Lower leg skin (tissue), 4 donors: Measurements from ENCODE around the gene IL10RB. TPM values are rescaled to one million over a fixed set of nuclear protein-coding genes. Genes with fewer than 3 reads are reported as not detected.

Source experiments
- DNase-seq, 2 donors: peaks; one replicate each; pipeline ENCODE4 v3.0.0-alpha.2; 2019; ENCODE audit warnings: low spot score in 2 of 2
- H3K4me3 ChIP-seq: fragments of 200-600 bp; sonication (generic); 2 replicates; pipeline ENCODE4 v1.5.1; 2017; ENCODE audit warnings: mild to moderate bottlenecking, low read depth; ENCODE audit not compliant: poor library complexity, severe bottlenecking
- POLR2A ChIP-seq, 2 donors: fragments of 450-650 bp; IDR thresholded peaks; one replicate each; pipeline ENCODE4 v1.6.1; 2016 to 2017; ENCODE audit warnings: antibody characterized with exemption in 2 of 2, mild to moderate bottlenecking in 1 of 2, moderate library complexity in 1 of 2
- WGBS, 2 donors: methylation state at CpG; one replicate each; pipeline ENCODE4 v1.1.5; 2018; 5-methylcytosine and 5-hydroxymethylcytosine counted together
- intact Hi-C: fragments of 100-400 bp; cut with DNase I; formaldehyde crosslinking; loops from one replicate; pipeline ENCODE4 v1.15.0; 2023; ENCODE audit warnings: low total_unique reads
- total RNA-seq, 4 donors: library from RNA; depleted of rRNA; stranded (reverse); fragments of >200 nt; gene quantifications; one replicate each; pipeline ENCODE4 v1.1.0, GENCODE V29; 2016
- TF ChIP-seq, protein P1 (sequence below), 3 donors: fragments of 450-650 bp; IDR thresholded peaks; one replicate each; pipeline ENCODE4 v1.5.1; 2016; ENCODE audit warnings: antibody characterized with exemption in 3 of 3, mild to moderate bottlenecking in 3 of 3, moderate library complexity in 2 of 3

Gene IL10RB
- total RNA-seq, 4 donors from 2014 or later: 27.6 to 33.3 (median 30.2) TPM

DNA sequence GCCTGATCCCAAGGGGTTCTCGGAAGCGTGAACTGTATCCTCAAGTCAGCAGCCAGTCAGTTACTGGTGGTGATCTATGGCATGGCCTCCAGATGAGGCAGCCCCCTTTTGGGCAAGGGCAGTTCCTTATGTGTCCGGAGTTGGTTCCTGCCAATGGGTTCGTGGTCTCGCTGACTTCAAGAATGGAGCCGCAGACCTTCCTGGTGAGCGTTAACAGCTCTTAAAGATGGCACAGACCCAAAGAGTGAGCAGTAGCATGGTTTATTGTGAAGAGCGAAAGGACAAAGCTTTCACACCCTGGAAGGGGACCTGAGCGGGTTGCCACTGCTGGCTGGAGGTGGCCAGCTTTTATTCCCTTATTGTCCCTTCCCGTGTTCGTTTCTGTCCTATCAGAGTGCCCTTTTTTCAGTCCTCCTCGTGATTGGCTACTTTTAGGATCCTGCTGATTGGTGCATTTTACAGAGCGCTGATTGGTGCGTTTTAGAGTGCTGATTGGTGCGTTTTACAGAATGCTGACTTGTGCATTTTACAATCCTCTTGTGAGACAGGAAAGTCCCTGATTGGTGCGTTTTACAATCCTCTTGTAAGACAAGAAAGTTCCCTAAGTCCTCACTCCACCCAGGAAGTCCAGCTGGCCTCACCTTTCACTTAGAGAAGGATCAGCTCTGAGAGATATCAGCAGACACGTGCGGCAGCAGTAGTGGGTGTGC lies 8.9 kb upstream of the IL10RB start:
- no peak for TF ChIP-seq POLR2A (IDR thresholded peaks at IDR 0.05)
- TF ChIP-seq, protein P1, sequence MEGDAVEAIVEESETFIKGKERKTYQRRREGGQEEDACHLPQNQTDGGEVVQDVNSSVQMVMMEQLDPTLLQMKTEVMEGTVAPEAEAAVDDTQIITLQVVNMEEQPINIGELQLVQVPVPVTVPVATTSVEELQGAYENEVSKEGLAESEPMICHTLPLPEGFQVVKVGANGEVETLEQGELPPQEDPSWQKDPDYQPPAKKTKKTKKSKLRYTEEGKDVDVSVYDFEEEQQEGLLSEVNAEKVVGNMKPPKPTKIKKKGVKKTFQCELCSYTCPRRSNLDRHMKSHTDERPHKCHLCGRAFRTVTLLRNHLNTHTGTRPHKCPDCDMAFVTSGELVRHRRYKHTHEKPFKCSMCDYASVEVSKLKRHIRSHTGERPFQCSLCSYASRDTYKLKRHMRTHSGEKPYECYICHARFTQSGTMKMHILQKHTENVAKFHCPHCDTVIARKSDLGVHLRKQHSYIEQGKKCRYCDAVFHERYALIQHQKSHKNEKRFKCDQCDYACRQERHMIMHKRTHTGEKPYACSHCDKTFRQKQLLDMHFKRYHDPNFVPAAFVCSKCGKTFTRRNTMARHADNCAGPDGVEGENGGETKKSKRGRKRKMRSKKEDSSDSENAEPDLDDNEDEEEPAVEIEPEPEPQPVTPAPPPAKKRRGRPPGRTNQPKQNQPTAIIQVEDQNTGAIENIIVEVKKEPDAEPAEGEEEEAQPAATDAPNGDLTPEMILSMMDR (IDR thresholded peaks at IDR 0.05): no peak
- 94 to 97% methylated on average over 18 of the region's 18 CpGs for WGBS, 2 donors
- no peak for DNase-seq
- H3K4me3 ChIP-seq: no peak overlapping the region
- intact Hi-C loops: no loop called here

- TF ChIP-seq, protein P1 (IDR thresholded peaks at IDR 0.05): no peak
- no peak for TF ChIP-seq POLR2A (IDR thresholded peaks at IDR 0.05)
- WGBS, 2 donors: 67 to 81% methylated on average over 9 of the region's 9 CpGs
- intact Hi-C loops: no loop called here
- no peak for DNase-seq
- no peak overlapping the region for H3K4me3 ChIP-seq
These were observed 7.7 kb upstream of the IL10RB start for GRCh38 chr21:33258475-33258874.

DNA sequence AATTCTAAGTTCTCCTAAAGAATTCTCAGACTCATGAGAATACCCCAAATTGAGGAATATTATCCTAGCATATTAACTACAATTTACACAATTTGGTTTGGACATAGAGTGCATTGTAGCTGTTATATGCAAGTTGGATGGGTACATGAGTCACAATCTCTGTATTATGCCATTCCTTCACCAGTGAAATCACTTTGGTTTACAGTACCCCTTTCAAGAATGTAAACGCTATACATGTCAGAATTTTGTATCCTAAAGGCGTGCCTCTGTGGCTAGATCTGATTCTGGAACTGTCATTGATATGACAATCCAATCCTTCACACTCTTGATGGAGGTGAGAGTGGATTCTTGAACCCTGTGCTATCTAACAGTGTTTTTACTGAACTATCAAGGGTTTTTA lies 6.7 kb upstream of the IL10RB start:
- intact Hi-C loops: no loop called here
- WGBS, 2 donors: 86 to 89% methylated on average over 2 of the region's 2 CpGs
- no peak overlapping the region for H3K4me3 ChIP-seq
- no peak for DNase-seq
- TF ChIP-seq, protein P1 (IDR thresholded peaks at IDR 0.05): no peak
- no peak for TF ChIP-seq POLR2A (IDR thresholded peaks at IDR 0.05)

DNA sequence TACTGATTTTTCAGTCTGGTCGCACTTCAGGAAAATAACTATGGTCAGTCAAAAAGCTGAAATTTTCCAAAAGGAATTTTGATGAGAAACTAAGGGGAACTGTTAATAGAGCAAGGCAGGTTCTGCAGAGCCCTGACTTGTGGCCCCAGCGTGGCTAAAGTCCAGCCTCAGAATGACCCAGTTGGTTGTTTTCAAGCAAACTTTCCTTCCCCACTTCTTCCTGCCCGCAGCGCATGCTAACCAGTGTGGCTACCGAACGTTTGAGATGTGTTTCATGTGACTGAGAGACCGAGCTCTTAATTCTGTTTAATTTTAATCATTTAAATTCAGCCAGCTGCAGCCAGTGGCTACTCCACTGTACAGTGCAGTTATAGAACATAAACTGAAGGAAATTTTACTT lies 6.2 kb upstream of the IL10RB start:
- no peak overlapping the region for H3K4me3 ChIP-seq
- no peak for TF ChIP-seq POLR2A (IDR thresholded peaks at IDR 0.05)
- TF ChIP-seq, protein P1 (IDR thresholded peaks at IDR 0.05): no peak
- WGBS, 2 donors: 74 to 83% methylated on average over 7 of the region's 7 CpGs
- intact Hi-C loops: no loop called here
- no peak for DNase-seq

- intact Hi-C loops: no loop called here
- DNase-seq: no peak
- H3K4me3 ChIP-seq: no peak overlapping the region
- 72 to 87% methylated on average over 3 of the region's 3 CpGs for WGBS, 2 donors
- no peak for TF ChIP-seq POLR2A (IDR thresholded peaks at IDR 0.05)
- TF ChIP-seq, protein P1 (IDR thresholded peaks at IDR 0.05): no peak
These were observed 4.5 kb upstream of the IL10RB start for GRCh38 chr21:33261635-33262034.

DNA sequence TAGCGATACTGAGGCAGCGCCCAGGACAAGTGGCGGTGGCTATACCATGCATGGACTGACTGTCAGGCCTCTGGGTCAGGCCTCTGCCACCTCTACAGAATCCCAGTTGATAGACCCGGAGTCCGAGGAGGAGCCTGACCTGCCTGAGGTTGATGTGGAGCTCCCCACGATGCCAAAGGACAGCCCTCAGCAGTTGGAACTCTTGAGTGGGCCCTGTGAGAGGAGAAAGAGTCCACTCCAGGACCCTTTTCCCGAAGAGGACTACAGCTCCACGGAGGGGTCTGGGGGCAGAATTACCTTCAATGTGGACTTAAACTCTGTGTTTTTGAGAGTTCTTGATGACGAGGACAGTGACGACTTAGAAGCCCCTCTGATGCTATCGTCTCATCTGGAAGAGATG lies 3.2 kb upstream of the IL10RB start:
- H3K4me3 ChIP-seq: no peak overlapping the region
- TF ChIP-seq, protein P1 (IDR thresholded peaks at IDR 0.05): no peak
- no peak for TF ChIP-seq POLR2A (IDR thresholded peaks at IDR 0.05)
- intact Hi-C loops: no loop called here
- WGBS, 2 donors: 94 to 96% methylated on average over 11 of the region's 11 CpGs
- no peak for DNase-seq
